ENCODE results near the gene TBL1X.
"Not testable (repeated sequence)": the region's sequence is repeated elsewhere in the genome, so short reads cannot be mapped to it uniquely, and the experiment has no call there.

Gene TBL1X

GRCh38 chrX:9464435-9465371, at the start of gene TBL1X:
Gene TBL1X, plus strand, starts transcription at chrX:9465058. Its CDS starts 188,529 bp downstream, at chrX:9653587.
- DNase-seq: peak; percentile 69

- no peak for DNase-seq
These were observed 48.1 kb upstream of the TBL1X start for GRCh38 chrX:9416562-9417348.

DNA sequence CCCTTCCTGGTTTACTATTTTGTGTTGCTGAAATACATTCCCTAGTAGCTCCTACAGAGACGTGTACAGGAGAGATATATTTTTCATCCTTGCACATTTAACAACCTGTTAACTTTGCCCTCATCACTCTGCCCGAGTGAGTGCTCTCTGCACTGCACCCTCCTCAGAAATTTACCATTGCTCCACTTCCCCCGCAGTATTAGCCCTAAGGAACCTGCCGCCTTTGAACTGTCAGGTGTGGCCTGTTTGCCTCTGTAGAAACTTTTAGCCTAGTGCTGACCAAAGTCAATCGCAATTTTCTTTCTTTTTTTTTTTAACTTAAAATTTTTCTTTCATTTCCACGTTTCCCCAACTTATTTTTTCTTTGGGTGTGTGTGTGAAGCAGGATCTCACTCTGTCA, 46.6 kb upstream of the TBL1X start:
- no peak for DNase-seq

DNA sequence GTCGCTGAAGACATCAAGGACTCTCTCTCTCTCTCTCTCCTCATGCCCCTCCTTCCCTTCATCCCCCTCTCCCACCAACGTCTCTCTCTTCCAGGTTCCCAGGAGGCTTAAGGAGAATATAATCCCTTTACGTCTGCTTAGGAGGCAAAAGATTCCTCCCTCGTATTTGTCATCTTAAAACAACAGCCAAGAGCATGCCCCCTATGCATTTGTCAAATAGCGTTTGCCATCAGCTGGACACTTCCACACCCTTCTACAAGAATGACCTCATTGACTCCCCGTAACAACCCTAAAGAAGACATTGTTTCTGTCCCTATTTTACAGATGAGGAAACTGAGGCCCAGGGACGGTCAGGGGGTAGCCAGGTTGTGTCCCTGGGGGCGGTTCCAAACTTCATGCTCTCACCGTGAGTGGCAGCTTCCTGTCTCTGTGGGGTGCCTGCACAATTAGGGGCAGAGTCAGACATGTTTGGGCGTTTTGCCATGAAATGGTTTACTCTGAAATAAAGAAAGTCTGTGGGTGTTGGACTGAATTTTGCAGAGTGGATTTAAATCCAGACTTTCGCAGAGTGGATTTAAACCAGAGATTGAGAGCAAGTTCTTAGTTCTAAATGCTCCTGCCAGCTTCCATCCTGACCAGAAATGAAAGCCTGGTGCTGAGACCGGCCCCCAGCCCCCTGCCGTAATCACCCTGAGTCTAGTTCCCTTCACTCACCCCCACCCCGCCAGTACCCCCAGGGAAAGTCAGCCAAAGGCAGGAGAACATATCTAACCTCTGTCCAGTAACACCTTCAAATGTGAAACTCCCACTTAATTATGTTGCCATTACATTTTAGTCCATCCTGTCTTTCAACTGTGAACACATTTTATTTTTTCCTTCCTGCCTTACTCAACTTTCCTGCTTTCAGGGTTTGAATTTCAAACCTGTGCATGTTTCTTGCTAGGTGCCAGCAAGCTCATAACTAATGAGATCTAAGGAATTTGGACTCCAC, 44.3 kb upstream of the TBL1X start:
- peak; percentile 7 for DNase-seq

DNA sequence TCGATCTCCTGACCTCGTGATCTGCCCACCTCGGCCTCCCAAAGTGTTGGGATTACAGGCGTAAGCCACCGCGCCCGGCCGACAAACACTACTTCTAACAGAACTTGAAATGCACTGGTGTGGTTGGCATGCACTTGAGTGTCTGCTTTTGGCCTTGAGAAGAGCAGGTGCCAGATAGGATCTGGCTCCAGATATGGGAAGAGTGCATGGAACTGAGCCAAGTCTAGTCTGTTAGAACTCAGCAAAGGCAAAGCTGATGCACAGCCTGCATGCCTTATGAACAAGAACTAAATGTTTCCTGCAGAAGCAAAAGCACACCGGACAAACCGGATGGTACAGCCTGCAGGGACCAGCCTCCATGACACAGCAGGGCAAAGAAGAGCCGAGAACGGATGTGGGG, 35.1 kb upstream of the TBL1X start:
- no peak for DNase-seq

GRCh38 chrX:9430346-9430921, 34.4 kb upstream of the TBL1X start:
- DNase-seq: no peak

DNA sequence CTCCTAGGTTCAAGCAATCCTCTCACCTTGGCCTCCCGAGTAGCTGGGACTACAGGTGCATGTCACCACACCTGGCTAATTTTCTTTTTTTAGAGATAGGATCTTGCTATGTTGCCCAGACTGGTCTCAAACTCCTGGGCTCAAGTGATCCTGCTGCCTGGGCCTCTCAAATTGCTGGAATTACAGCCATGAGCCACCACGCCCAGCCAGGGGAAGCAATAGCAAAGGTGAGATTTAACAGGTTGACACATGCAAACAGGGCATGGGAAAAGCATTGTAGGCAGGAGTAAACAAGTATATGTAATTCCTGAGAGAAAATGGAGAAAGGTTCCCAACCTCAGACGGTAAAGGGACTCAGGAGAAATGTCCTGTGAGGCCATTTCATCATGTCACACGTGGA, 33.6 kb upstream of the TBL1X start:
- DNase-seq: no peak

DNA sequence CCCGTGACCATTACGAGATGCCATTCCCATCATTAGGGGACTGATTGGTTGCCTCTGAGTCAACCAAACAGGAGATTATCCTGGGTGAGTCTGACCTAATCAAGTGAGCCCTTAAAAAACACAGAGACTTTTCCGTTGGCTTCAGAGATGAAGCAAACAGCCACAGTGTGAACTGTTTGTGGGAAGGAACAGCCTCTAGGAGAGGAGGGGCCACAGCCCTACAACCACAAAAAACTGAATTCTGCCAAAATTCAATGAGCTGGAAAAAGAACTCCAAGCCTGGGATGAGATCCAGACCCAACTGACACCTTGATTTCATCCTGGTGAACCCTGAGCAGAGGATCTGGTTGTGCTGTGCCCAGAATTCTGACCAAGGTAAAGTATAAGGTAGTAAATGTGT, 31.3 kb upstream of the TBL1X start:
- no peak for DNase-seq

DNA sequence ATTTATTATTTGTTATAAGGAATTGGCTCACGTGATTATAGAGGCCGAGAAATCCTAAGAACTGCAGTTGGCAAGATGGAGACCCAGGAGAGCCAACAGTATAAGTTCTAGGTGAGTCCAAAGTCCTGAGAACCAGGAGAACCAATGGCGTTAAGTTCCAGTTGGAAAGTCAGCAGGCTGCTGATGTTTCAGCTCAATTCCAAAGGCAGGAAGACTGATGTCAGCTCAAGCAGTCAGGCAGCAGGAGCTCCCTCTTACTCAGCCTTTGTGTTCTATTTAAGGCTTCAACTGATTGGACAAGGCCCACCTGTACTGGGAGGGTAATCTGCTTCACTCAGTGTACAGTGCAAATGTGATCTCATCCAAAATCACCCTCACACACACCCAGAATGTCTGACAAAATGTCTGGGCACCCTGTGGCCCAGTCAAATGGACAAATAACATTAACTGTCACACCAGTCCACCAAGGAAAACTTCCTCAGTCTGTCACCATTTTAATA, 30.8 kb upstream of the TBL1X start:
- no peak for DNase-seq

DNA sequence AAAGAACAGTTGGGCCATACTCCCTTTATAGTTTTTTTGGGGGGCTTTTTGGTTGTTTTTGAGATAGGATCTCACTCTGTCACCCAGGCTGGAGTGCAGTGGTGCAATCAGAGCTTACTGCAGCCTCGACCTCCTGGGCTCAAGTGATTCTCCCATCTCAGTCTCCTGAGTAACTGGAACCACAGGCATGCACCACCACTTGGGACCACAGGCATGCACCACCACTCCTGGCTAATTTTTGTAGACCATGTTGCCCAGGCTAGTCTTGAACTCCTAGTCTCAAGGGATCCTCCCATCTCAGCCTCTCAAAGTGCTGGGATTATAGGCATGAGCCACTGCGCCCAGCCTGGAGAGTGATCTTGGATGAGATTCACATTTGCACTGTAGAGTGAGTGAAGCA, 29.8 kb upstream of the TBL1X start:
- not testable (repeated sequence) for DNase-seq

- DNase-seq: no peak
These were observed 28.0 kb upstream of the TBL1X start for GRCh38 chrX:9436812-9437211.

DNA sequence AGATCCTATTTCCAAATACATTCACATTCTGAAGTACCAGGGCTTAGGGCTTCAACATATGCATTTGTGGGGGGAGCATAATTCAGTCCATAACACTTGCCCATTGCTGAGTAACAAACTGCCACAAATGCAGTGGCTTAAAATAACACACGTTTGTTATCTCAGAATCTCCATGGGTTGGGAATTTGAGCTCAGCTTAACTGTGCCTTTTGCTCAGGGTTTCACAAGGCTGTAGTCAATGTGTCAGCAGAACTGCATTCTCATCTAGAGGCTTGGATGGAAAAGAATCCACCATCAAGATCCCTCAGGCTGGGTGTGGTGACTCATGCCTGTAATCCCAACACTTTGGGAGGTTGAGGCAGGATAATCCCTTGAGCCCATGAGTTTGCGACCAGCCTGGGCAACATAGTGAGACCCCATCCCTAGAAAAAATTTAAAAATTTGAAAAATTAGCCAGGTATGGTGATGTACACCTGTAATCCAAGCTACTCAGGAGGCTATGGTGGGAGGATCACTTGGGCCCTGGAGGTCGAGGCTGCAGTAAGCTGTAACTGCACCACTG, 25.8 kb upstream of the TBL1X start:
- no peak for DNase-seq

DNA sequence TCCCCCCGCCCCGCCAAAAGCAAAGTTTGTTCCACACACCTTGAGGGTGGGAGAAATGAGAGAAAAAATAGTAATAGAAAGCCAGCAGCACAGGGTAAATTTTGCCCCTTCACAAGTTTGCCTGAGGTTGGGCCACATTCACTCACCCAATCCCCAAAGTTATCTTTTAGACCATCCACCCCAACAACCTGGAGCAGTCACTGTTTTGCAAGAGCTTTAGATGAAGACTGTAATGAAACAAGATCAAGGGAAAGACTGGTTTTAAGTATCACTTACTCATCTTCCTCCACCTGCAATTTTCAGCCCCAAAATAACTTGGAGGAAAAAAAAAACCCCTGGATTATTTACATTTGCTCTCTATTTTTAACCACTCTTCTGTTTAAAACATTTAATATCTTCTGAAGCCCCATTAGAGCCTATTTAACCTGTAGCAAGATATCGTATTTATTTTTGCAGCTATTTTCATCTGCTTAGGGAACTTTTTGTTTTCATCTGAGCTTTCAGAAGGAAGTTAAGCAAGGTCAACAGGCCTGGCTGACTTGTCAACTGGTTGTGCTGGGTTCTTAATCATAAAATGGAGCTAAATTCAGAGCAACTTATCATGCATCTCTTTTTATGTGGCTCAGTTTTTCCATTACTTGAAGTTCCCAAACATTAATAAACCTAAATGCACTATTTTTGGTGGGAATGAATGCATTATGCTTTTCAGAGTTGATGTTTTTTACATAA, 24.6 kb upstream of the TBL1X start:
- DNase-seq: no peak

- DNase-seq: no peak
These were observed 22.8 kb upstream of the TBL1X start for GRCh38 chrX:9442056-9442455.

DNA sequence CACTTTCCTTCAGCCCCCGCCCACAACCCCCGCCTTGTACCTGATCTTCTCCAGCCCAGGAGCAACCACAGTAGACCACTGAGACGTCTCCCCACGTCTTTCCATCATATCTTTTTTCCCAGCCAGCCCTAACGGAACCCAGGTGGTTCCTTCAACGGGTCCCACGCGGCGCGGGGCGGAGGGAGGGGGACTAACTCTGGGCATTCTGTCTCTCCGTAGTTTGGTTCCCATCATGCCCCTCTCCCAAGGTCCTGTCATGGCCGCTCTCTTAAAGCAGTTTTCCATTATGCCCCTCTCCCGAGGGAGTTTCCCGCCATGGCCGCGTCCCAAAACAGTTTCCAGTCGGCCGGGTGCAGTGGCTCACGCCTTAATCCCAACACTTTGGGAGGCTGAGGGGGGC, 21.5 kb upstream of the TBL1X start:
- no peak for DNase-seq

GRCh38 chrX:9447906-9448305, 17.0 kb upstream of the TBL1X start:
- no peak for DNase-seq

DNA sequence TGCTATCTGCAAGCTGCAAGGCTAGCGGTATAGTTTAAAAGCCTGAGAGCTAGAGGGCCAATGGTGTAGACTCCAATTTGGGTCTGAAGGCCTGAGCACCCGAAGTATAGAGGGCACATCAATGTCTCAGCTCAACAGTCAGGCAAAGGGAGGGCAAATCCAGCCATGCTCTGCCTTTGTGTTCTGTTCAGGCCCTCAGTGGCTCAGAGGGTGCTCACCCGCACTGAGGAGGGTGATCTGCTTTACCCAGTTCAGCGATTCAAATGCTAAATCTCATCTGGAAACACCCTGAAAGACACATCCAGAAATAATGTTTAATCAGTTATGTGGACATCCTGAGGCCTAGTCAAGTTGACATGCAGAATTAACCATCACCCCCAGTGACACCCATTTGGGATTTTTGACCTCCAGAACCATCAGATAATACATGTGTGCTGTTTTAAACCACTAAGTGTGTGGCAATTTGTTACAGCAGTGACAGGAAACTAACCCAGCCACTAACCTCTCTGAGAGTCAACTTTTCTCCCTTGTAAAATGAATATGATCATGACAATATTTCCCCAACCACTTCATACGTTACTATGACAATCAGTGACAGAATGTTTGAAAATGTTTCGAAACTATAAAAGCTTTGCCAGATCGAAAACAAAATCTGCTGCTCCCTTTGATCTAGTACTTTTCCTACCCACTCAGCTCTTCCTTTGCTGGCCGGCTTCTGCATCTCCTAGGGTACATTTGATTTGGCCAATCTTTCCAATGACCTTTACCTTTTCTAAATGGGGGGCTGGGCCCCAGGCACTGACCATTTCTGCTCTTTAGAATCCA, 8.4 kb upstream of the TBL1X start:
- peak; percentile 21 for DNase-seq

DNA sequence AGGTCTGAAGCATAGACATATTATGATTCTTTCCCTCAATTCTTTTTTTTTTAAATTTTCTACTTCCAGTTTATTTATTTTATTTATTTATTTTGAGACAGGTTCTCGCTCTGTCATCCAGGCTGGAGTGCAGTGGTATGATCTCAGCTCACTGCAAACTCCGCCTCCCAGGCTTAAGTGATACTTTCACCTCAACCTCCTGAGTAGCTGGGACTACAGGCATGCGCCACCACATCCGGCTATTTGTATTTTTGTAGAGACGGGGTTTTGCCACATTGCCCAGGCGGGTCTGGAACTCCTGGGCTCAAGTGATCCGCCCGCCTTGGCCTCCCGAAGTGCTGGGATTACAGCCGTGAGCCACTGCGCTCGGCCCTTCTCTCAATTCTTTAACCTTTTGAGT, 6.8 kb upstream of the TBL1X start:
- DNase-seq: not testable (repeated sequence)

DNA sequence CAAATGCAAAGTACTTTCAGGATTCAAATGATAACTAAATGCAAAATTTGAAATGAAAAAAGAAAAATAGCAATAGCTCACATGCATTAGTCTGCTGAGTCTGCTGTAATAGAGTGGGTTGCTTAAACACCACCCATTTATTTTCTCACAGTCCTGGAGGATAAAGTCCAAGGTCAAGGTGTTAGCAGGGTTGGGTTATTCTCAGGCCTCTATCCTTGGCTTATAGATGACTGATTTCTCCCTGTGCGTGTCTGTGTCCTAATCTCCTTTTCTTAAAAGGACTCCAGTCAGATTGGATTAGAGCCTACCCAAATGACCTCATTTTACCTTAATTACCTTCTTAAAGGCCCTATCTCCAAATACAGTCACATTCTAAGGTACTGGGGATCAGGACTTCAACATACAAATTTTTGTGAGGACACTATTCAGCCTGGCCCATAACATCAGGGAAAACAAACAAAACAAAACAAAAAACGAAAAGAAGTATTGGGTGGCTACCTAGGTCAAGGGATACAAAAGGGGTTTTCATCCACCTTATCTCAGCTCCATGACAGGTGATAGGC, 6.3 kb upstream of the TBL1X start:
- DNase-seq: no peak

Measured in CD4-positive, alpha-beta T cell treated with Interleukin-17A for 4 hours (primary cell).